ENCODE results near the gene NEK10. TPM values are rescaled to one million over a fixed set of nuclear protein-coding genes. Genes with fewer than 3 reads are reported as not detected.
"Not testable (repeated sequence)": the region's sequence is repeated elsewhere in the genome, so short reads cannot be mapped to it uniquely, and the experiment has no call there.

NEK10 gene
- polyA plus RNA-seq, 1 experiment, result 2.5 TPM

- H3K27me3 ChIP-seq (ENCODE audit: control insufficient read depth, insufficient read depth, low read length), result no peaks in the 10 kb centered on the region
- DNase-seq (ENCODE audit: low read depth), result no peak
- peaks cover 1% of the 10 kb centered on the region for H3K36me3 ChIP-seq (ENCODE audit: control insufficient read depth, insufficient read depth, low read length)
- no peak overlapping the region for H3K4me3 ChIP-seq (ENCODE audit: low read depth, low read length)
- TF ChIP-seq CTCF (IDR thresholded peaks at IDR 0.05; ENCODE audit: insufficient read depth, low read depth, low read length), result no peak
- CTCF ChIA-PET, result no interaction called here
- POLR2A ChIA-PET, result no interaction called here
Measured at GRCh38 chr3:27344192-27344591, 25.0 kb downstream of the NEK10 start.

- no peaks in the 10 kb centered on the region for H3K27me3 ChIP-seq (ENCODE audit: control insufficient read depth, insufficient read depth, low read length)
- DNase-seq (ENCODE audit: low read depth), result no peak
- POLR2A ChIA-PET, result no interaction called here
- CTCF ChIA-PET, result no interaction called here
- no peak for TF ChIP-seq CTCF (IDR thresholded peaks at IDR 0.05; ENCODE audit: insufficient read depth, low read depth, low read length)
- peaks cover 1% of the 10 kb centered on the region for H3K36me3 ChIP-seq (ENCODE audit: control insufficient read depth, insufficient read depth, low read length)
- no peak overlapping the region for H3K4me3 ChIP-seq (ENCODE audit: low read depth, low read length)
Measured at GRCh38 chr3:27342267-27342666, 26.9 kb downstream of the NEK10 start.

- no peaks in the 10 kb centered on the region for H3K27me3 ChIP-seq (ENCODE audit: control insufficient read depth, insufficient read depth, low read length)
- POLR2A ChIA-PET, result no interaction called here
- peaks cover 1% of the 10 kb centered on the region for H3K36me3 ChIP-seq (ENCODE audit: control insufficient read depth, insufficient read depth, low read length)
- TF ChIP-seq CTCF (IDR thresholded peaks at IDR 0.05; ENCODE audit: insufficient read depth, low read depth, low read length), result no peak
- CTCF ChIA-PET, result no interaction called here
- H3K4me3 ChIP-seq (ENCODE audit: low read depth, low read length), result no peak overlapping the region
- no peak for DNase-seq (ENCODE audit: low read depth)
Measured at GRCh38 chr3:27340534-27340933, 28.6 kb downstream of the NEK10 start.

- CTCF ChIA-PET, result no interaction called here
- POLR2A ChIA-PET, result no interaction called here
Measured at GRCh38 chr3:27335571-27335970, 33.6 kb downstream of the NEK10 start.

GRCh38 chr3:27333843-27334242 is 35.3 kb downstream of the NEK10 start:
- CTCF ChIA-PET, result no interaction called here
- Histone ChIP-seq H3K27me3 (ENCODE audit: control insufficient read depth, insufficient read depth, low read length) (no peaks in the 10 kb centered on the region), H3K4me3 (ENCODE audit: low read depth, low read length) (no peak overlapping the region), H3K36me3 (ENCODE audit: control insufficient read depth, insufficient read depth, low read length) (no peaks in the 10 kb centered on the region)
- TF ChIP-seq CTCF (IDR thresholded peaks at IDR 0.05; ENCODE audit: insufficient read depth, low read depth, low read length), result no peak
- POLR2A ChIA-PET, result no interaction called here
- DNase-seq (ENCODE audit: low read depth), result no peak

More at GRCh38 chr3:27335571-27335970, 33.6 kb downstream of the NEK10 start:
- Histone ChIP-seq H3K36me3 (ENCODE audit: control insufficient read depth, insufficient read depth, low read length) (no peaks in the 10 kb centered on the region), H3K27me3 (ENCODE audit: control insufficient read depth, insufficient read depth, low read length) (no peaks in the 10 kb centered on the region), H3K4me3 (ENCODE audit: low read depth, low read length) (no peak overlapping the region)
- no peak for TF ChIP-seq CTCF (IDR thresholded peaks at IDR 0.05; ENCODE audit: insufficient read depth, low read depth, low read length)
- DNase-seq (ENCODE audit: low read depth), result no peak

- POLR2A ChIA-PET; DNase-seq (ENCODE audit: low read depth); H3K36me3 ChIP-seq (ENCODE audit: control insufficient read depth, insufficient read depth, low read length); H3K27me3 ChIP-seq (ENCODE audit: control insufficient read depth, insufficient read depth, low read length); H3K4me3 ChIP-seq (ENCODE audit: low read depth, low read length): not testable (repeated sequence)
- CTCF ChIA-PET, result interaction anchor here (1.6 kb wide), 1 partner anchor 29 kb away, joined by 4 read pairs; no protein-coding TSS in a partner anchor
Measured at GRCh38 chr3:27328982-27329762, 40.0 kb downstream of the NEK10 start.
